HG03571 (cell line): ENCODE results near the gene DPF1.

Experiments used
- ATAC-seq: cut with Tn5 transposase; IDR thresholded peaks from one replicate; pipeline ENCODE4 v1.9.1; 2021; ENCODE audit not compliant: unreplicated experiment

Gene DPF1

GRCh38 chr19:38201731-38202130, 22.3 kb downstream of the DPF1 start:
- no peak for ATAC-seq

GRCh38 chr19:38199340-38199739, 24.7 kb downstream of the DPF1 start:
- no peak for ATAC-seq

- no peak for ATAC-seq
These were observed 25.9 kb downstream of the DPF1 start for GRCh38 chr19:38197937-38198704.

GRCh38 chr19:38196948-38197656, 26.9 kb downstream of the DPF1 start:
- ATAC-seq, result no peak

GRCh38 chr19:38196245-38196837, 27.7 kb downstream of the DPF1 start:
- no peak for ATAC-seq

- ATAC-seq, result no peak
These were observed 28.8 kb downstream of the DPF1 start for GRCh38 chr19:38195237-38195636.

GRCh38 chr19:38194061-38194701, 29.8 kb downstream of the DPF1 start:
- no peak for ATAC-seq

GRCh38 chr19:38193445-38193844, 30.6 kb downstream of the DPF1 start:
- ATAC-seq, result no peak

GRCh38 chr19:38191747-38192146, 32.3 kb downstream of the DPF1 start:
- no peak for ATAC-seq

- no peak for ATAC-seq
These were observed 33.2 kb downstream of the DPF1 start for GRCh38 chr19:38190793-38191192.

- ATAC-seq, result no peak
These were observed 34.0 kb downstream of the DPF1 start for GRCh38 chr19:38190061-38190460.

GRCh38 chr19:38185562-38185961, 38.5 kb downstream of the DPF1 start:
- ATAC-seq, result no peak

- ATAC-seq, result no peak
These were observed 39.2 kb downstream of the DPF1 start for GRCh38 chr19:38184815-38185214.

GRCh38 chr19:38183251-38183897, 40.6 kb downstream of the DPF1 start:
- no peak for ATAC-seq

GRCh38 chr19:38182536-38183210, 41.3 kb downstream of the DPF1 start:
- no peak for ATAC-seq

- no peak for ATAC-seq
These were observed 44.0 kb downstream of the DPF1 start for GRCh38 chr19:38180071-38180470.

- ATAC-seq, result no peak
These were observed 48.6 kb downstream of the DPF1 start for GRCh38 chr19:38175422-38175821.

GRCh38 chr19:38173291-38174041, 50.6 kb downstream of the DPF1 start:
- no peak for ATAC-seq

GRCh38 chr19:38172001-38172400, 52.0 kb downstream of the DPF1 start:
- no peak for ATAC-seq

- ATAC-seq, result no peak
These were observed 53.7 kb downstream of the DPF1 start for GRCh38 chr19:38170334-38170733.
